ENCODE measurements around the gene ACSL4. TPM values are rescaled to one million over a fixed set of nuclear protein-coding genes. Genes with fewer than 3 reads are reported as not detected.
"Not testable (repeated sequence)": the region's sequence is repeated elsewhere in the genome, so short reads cannot be mapped to it uniquely, and the experiment has no call there.

ACSL4 gene
- total RNA-seq, 4 donors from 2014 or later: 17.9 to 68.7 (median 26.6) TPM

DNA sequence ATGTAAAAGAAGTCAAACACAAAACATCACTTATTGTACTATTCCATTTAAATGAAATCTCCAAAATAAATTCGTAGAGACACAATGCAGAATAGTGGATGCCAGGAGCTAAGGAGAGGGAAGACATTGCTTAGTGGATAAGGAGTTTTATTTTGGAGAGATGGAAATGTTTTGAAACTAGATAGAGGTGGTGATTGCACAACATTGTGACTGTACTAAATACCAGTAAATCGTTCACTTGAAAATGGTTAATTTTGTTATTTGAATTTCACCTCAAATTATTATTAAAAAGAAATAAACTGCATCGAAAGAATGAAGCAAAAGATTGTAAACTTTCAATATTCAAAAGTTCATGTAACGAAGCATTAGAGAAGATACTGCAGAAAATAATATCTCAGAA, 9.7 kb upstream of the ACSL4 start:
- TF ChIP-seq POLR2A (IDR thresholded peaks at IDR 0.05) (no peak), CTCF (IDR thresholded peaks at IDR 0.05) (no peak), EP300 (IDR thresholded peaks at IDR 0.05) (no peak)
- no peaks in the 10 kb centered on the region for H3K4me1 ChIP-seq
- H3K27me3 ChIP-seq: peaks cover 0 to 17% of the 10 kb centered on the region in 2 donors
- no peak overlapping the region for H3K4me3 ChIP-seq
- H3K36me3 ChIP-seq: no peaks in the 10 kb centered on the region
- DNase-seq (ENCODE audit: low spot score in 2 of 2): no peak
- H3K9me3 ChIP-seq: no peaks in the 10 kb centered on the region
- H3K27ac ChIP-seq: no peak overlapping the region
- WGBS, 2 donors: 68 to 94% methylated on average over 4 of the region's 4 CpGs

DNA sequence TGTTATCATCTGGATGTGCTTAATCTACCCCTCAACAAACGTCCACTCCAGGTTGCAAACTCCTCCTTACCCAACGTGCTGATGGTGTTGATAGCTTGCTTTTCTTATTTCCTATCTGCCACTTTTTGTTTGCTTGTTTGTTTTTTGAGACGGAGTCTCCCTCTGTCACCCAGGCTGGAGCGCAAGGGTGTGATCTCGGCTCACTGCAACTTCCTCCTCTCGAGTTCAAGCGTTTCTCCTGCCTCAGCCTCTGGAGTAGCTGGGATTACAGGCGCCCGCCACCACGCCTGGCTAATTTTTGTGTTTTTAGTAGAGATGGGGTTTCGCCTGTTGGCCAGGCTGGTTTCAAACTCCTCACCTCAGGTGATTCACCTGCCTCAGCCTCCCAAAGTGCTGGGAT, 7.8 kb upstream of the ACSL4 start:
- H3K36me3 ChIP-seq; H3K4me3 ChIP-seq; DNase-seq (ENCODE audit: low spot score in 2 of 2); H3K9me3 ChIP-seq; H3K4me1 ChIP-seq; H3K27ac ChIP-seq: not testable (repeated sequence)
- peaks cover 0 to 17% of the 10 kb centered on the region in 2 donors for H3K27me3 ChIP-seq
- WGBS, 2 donors: 61 to 70% methylated on average over 11 of the region's 11 CpGs

GRCh38 chrX:109740433-109740809, 7.4 kb upstream of the ACSL4 start:
- Histone ChIP-seq H3K27me3 (peaks cover 0 to 20% of the 10 kb centered on the region in 2 donors), H3K4me3 (no peak overlapping the region)

GRCh38 chrX:109739625-109740432, 6.8 kb upstream of the ACSL4 start:
- H3K9me3 ChIP-seq: no peaks in the 10 kb centered on the region
- H3K27me3 ChIP-seq: peaks cover 0 to 21% of the 10 kb centered on the region in 2 donors
- no peak overlapping the region for H3K4me3 ChIP-seq
- no peaks in the 10 kb centered on the region for H3K4me1 ChIP-seq
- no peaks in the 10 kb centered on the region for H3K36me3 ChIP-seq
- TF ChIP-seq EP300 (IDR thresholded peaks at IDR 0.05) (peak in 1 of 2 donors; percentile 60), CTCF (IDR thresholded peaks at IDR 0.05) (no peak)
- DNase-seq (ENCODE audit: low spot score in 2 of 2): peak in 1 of 2 donors; percentile 32
- H3K27ac ChIP-seq: no peak overlapping the region
- WGBS, 2 donors: 71% methylated on average over 6 of the region's 6 CpGs

More at GRCh38 chrX:109740433-109740809, 7.4 kb upstream of the ACSL4 start:
- TF ChIP-seq EP300 (IDR thresholded peaks at IDR 0.05): no peak
- TF ChIP-seq POLR2A (IDR thresholded peaks at IDR 0.05): no peak
- TF ChIP-seq CTCF (IDR thresholded peaks at IDR 0.05): no peak
- H3K36me3 ChIP-seq: no peaks in the 10 kb centered on the region
- H3K27ac ChIP-seq: no peak overlapping the region
- no peak for DNase-seq (ENCODE audit: low spot score in 2 of 2)
- H3K9me3 ChIP-seq: no peaks in the 10 kb centered on the region
- H3K4me1 ChIP-seq: no peaks in the 10 kb centered on the region

GRCh38 chrX:109735202-109735744, 2.2 kb upstream of the ACSL4 start:
- 73 to 77% methylated on average over 5 of the region's 5 CpGs for WGBS, 2 donors
- H3K9me3 ChIP-seq: no peaks in the 10 kb centered on the region
- DNase-seq (ENCODE audit: low spot score in 2 of 2): no peak
- TF ChIP-seq CTCF (IDR thresholded peaks at IDR 0.05): no peak
- TF ChIP-seq POLR2A (IDR thresholded peaks at IDR 0.05): no peak
- no peak for TF ChIP-seq EP300 (IDR thresholded peaks at IDR 0.05)
- H3K4me3 ChIP-seq: no peak overlapping the region
- H3K27ac ChIP-seq: peak overlapping the region in 1 of 4 donors; percentile 20
- peaks cover 0 to 35% of the 10 kb centered on the region in 2 donors for H3K27me3 ChIP-seq
- no peaks in the 10 kb centered on the region for H3K36me3 ChIP-seq
- H3K4me1 ChIP-seq: peaks cover 0 to 3% (median 0%) of the 10 kb centered on the region in 4 donors
